Mucosa of rectum (tissue), 2 donors: Measurements from ENCODE around the gene GRID2IP.

Experiments used
- H3K27ac ChIP-seq, 2 donors: one replicate each; pipeline ENCODE4 v1.7.0; 2013; ENCODE audit warnings: inconsistent platforms in 2 of 2, low read depth in 2 of 2, low read length in 2 of 2
- H3K27me3 ChIP-seq, 2 donors: one replicate each; pipeline ENCODE4 v1.7.0; 2013; ENCODE audit warnings: low read length in 2 of 2; ENCODE audit not compliant: control insufficient read depth in 2 of 2, insufficient read depth in 2 of 2
- H3K36me3 ChIP-seq, 2 donors: one replicate each; pipeline ENCODE4 v1.7.0; 2013; ENCODE audit warnings: low read length in 2 of 2; ENCODE audit not compliant: control insufficient read depth in 2 of 2, insufficient read depth in 2 of 2
- H3K4me1 ChIP-seq, 2 donors: one replicate each; pipeline ENCODE4 v1.7.0; 2013; ENCODE audit warnings: low read length in 2 of 2, mild to moderate bottlenecking in 1 of 2; ENCODE audit not compliant: control insufficient read depth in 2 of 2, insufficient read depth in 2 of 2
- H3K4me3 ChIP-seq, 2 donors: one replicate each; pipeline ENCODE4 v1.7.0; 2013; ENCODE audit warnings: low read length in 2 of 2
- H3K9ac ChIP-seq, 2 donors: one replicate each; pipeline ENCODE4 v1.7.0; 2013; ENCODE audit warnings: low read length in 2 of 2, low read depth in 1 of 2, mild to moderate bottlenecking in 1 of 2
- H3K9me3 ChIP-seq, 2 donors: one replicate each; pipeline ENCODE4 v1.7.0; 2013; ENCODE audit warnings: low read length in 2 of 2; ENCODE audit not compliant: control insufficient read depth in 2 of 2
- donor health status: healthy.
- donor health status: Normal muscosa, but diverticular disease.

The GRID2IP gene

DNA sequence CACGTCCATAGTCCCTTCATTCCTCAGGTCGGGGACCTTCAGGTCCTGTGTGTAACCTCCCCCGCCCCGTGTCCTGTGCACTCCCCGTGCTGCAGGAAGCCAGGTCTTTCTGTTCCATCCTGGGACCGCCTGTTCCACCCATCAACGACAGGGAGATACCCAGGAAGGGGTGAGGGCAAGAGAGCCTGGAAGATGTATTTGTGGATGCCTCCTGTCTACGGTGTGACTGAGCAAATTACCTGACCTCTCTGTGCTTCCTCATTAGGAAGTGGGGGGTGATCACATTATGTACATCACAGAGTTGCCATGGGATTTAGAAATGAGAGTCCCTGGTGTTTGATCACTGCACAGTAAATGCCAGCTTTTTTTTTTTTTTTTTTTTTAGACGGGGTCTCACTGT lies 46.3 kb downstream of the GRID2IP start:
- Histone ChIP-seq H3K9me3 (no peaks in the 10 kb centered on the region), H3K36me3 (no peaks in the 10 kb centered on the region), H3K9ac (peak overlapping the region; percentile 83), H3K27ac (peak overlapping the region; percentile 94 to 95), H3K4me1 (peaks cover 5 to 9% of the 10 kb centered on the region in 2 donors), H3K27me3 (no peaks in the 10 kb centered on the region), H3K4me3 (peak overlapping the region; percentile 81)

DNA sequence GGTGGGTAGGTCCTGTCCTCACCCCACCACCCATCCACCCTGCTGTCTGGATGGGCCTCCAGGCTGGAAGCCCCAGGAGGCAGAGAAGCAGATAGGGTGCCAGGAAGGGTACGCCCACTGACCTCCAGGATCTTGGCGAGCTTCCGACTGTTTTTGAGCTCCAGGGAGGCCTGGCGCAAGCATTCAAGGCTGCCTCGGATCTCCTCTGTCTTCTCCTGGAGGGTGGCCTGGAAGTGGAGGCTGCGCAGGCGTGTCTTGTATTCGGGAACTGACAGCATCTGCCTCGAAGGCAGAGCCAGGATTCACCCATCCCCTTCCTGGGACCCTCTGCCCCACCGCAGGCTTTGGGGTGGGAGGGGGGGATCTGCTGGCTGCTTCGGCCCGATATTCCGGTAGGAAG lies 48.4 kb downstream of the GRID2IP start:
- H3K9ac ChIP-seq, result peak overlapping the region in 1 of 2 donors; percentile 48

DNA sequence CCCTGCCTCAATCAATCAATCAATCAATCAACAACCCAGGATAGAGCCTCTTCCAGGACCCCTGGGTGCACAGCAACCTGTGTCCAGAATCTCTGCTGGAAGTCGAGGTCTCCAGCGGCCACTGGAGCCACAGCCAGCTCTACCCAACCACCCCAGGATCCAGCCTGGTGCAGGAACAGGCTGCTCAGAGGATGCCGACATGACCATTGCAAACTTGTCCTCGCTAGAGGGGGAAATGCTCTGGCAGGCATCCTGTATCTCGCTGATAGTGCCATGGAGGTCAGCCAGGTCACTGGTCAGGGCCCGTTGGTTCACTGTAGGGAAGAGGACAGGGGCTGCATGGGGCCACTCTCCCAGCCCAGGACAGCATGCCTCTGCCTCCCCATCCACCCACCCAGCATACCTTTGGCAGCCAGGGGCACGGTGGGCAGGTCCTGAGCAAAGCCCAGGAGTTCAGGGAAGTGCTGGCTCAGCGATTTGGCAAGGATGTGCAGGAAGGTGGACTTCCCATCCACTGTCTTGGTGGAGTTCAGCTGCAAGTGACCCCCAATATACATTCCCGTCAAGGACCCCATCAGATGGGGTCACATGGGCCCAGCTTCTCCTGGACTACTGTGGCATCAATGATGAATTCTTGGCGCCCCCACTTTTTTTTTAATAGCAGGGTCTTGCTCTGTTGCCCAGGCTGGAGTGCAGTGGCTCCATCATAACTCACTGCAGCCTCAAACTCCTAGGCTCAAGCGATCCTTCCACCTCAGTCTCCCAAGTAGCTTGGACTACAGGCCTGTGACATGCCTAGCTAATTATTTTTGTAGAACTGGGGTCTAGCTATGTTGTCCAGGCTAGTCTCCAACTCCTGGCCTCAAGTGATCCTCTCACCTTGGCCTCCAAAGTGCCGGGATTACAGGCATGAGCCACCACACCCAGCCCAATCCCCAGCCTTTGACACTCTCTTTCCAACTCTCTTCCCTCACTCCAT lies 49.4 kb downstream of the GRID2IP start:
- H3K4me1 ChIP-seq, result peaks cover 5 to 9% of the 10 kb centered on the region in 2 donors
- H3K27me3 ChIP-seq, result no peaks in the 10 kb centered on the region
- H3K9ac ChIP-seq, result no peak overlapping the region
- no peak overlapping the region for H3K27ac ChIP-seq
- no peaks in the 10 kb centered on the region for H3K36me3 ChIP-seq
- H3K9me3 ChIP-seq, result no peaks in the 10 kb centered on the region
- no peak overlapping the region for H3K4me3 ChIP-seq

More for the DNA sequence above, 48.4 kb downstream of the GRID2IP start:
- Histone ChIP-seq H3K36me3 (no peaks in the 10 kb centered on the region), H3K9me3 (no peaks in the 10 kb centered on the region), H3K27me3 (no peaks in the 10 kb centered on the region), H3K4me1 (peaks cover 5 to 9% of the 10 kb centered on the region in 2 donors), H3K27ac (peak overlapping the region in 1 of 2 donors; percentile 94), H3K4me3 (peak overlapping the region; percentile 81)

DNA sequence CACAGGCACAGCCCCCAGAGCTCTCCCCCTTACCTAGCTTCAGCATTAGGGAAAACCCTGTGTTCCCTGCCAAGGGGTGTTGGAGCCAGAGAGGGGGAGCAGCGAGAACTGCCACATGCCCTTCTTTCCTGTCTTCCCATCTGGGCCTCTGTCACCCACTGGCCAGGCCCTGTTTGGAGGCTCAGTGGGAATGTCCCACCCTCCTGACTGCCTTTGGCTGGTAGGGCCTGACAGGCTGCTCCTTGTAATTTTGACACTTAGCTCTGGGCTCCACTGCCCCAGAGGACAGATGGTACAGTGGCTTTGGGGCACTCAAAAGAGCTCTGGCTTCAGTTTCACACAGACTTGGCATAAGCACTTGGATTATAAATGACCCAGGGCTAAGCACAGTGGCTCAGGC lies 50.6 kb downstream of the GRID2IP start:
- no peaks in the 10 kb centered on the region for H3K9me3 ChIP-seq
- no peaks in the 10 kb centered on the region for H3K36me3 ChIP-seq
- no peaks in the 10 kb centered on the region for H3K27me3 ChIP-seq
- no peak overlapping the region for H3K4me3 ChIP-seq
- no peak overlapping the region for H3K9ac ChIP-seq
- H3K4me1 ChIP-seq, result peaks cover 5 to 9% of the 10 kb centered on the region in 2 donors
- H3K27ac ChIP-seq, result no peak overlapping the region

DNA sequence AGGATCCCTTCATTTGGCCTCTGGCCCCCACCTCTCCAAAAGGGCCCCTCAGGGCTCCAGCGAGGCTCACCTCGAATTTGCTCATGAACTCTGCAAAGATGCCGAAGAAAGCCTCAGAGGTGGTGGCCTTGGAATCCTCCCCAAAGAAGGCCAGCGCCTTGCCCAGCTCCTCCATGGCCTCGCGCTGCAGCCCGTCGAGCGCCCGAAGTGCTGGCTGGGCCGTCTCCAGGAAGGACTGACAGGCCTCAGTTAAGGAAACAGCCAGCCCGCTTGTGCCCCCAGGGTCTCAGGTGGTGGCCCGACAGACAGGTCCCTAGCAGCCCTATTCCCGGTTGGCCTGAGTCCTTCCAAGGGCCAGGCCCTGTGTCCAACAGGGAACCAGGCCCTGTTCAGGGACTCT lies 53.3 kb downstream of the GRID2IP start:
- H3K9me3 ChIP-seq, result no peaks in the 10 kb centered on the region
- peaks cover 0 to 3% of the 10 kb centered on the region in 2 donors for H3K4me1 ChIP-seq
- H3K4me3 ChIP-seq, result no peak overlapping the region
- no peaks in the 10 kb centered on the region for H3K27me3 ChIP-seq
- no peak overlapping the region for H3K9ac ChIP-seq
- H3K27ac ChIP-seq, result no peak overlapping the region
- H3K36me3 ChIP-seq, result no peaks in the 10 kb centered on the region

DNA sequence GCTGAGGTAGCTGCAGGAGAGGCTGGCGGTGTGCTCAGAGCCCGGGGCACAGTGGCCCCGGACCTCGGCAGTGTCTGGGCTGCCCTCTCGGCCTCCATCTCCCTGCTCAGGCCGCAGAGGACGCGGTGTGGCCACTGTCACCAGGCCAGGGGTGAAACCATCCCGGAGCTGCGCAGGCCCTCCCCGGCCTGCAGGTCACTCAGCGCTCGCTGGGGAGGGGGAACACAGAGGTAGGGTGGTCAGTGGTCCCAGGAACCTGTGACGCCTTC lies 53.7 kb downstream of the GRID2IP start:
- H3K27ac ChIP-seq, result no peak overlapping the region
- H3K4me3 ChIP-seq, result no peak overlapping the region

DNA sequence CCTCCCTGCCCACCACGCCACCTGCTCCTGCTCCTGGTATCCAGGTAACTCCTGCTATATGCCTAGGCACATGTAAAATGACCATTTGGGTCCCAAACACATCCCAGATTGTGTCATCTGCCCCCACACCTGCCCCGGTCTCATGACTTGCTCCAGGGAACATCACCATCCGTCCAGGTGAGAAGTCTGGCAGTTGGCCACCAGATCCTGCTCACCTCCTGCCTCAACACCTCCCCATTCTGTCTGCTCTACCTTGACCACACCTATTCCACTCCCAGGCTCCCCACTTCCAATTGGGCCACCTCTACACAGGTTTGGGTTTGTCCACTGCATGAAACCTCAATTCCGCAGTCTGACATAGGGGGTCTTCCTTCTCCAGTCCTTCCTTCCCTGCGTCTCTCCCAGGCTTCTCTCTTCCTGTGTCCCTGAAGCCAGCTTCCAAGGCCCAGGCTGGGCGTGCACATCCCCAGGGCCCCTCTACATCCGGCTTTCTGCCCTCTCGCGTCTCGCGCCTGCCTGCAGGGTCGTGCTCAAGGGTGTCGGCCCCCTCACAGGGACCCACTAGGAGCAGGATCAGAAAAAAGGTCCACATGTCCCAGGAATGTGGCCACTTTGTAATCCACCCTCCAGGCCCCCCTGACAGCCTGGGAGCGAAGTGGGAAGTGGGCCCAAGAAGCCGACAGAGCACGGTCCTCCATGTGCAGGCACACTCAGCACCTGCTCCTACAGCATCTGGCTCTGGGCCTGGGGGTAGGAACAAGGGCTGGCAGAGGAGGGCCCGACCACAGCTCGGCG lies 54.2 kb downstream of the GRID2IP start:
- Histone ChIP-seq H3K9me3 (no peaks in the 10 kb centered on the region), H3K9ac (no peak overlapping the region), H3K4me1 (no peaks in the 10 kb centered on the region), H3K4me3 (no peak overlapping the region), H3K36me3 (no peaks in the 10 kb centered on the region), H3K27ac (no peak overlapping the region), H3K27me3 (no peaks in the 10 kb centered on the region)

More for the DNA sequence above, 53.7 kb downstream of the GRID2IP start:
- Histone ChIP-seq H3K9ac (no peak overlapping the region), H3K36me3 (no peaks in the 10 kb centered on the region), H3K4me1 (no peaks in the 10 kb centered on the region), H3K9me3 (no peaks in the 10 kb centered on the region), H3K27me3 (no peaks in the 10 kb centered on the region)

DNA sequence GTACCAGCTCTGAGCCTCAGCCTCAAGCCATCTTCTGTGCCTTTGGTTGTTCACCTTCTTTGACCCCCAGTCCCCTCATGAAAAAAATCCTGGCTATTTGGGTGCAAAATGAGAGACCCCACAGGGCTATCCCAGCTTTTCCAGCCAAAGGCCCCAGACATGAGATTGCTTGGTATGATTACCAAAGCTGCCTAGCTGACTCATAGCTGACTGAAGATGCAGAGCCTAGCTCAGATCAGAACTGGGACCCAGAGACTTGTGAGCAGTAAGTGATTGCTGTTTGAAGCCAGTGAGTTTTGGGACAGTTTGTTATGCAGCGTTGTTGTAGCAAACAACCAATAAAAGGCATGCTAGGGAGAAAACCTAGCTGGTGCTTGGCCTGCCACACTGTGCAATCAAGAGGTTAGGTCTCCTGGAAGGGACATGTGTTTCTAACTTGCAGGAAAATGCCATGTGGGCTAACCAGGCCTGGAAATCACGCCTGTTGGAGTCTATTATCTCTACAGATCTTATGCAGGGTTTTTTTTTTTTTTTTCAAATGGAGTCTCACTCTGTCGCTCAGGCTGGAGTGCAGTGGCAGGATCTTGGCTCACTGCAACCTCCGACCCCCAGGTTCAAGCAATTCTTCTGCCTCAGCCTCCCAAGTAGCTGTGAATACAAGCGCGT lies 55.5 kb downstream of the GRID2IP start:
- Histone ChIP-seq H3K36me3 (no peaks in the 10 kb centered on the region), H3K27ac (no peak overlapping the region), H3K4me1 (no peaks in the 10 kb centered on the region), H3K9ac (no peak overlapping the region), H3K27me3 (no peaks in the 10 kb centered on the region), H3K9me3 (no peaks in the 10 kb centered on the region), H3K4me3 (no peak overlapping the region)

DNA sequence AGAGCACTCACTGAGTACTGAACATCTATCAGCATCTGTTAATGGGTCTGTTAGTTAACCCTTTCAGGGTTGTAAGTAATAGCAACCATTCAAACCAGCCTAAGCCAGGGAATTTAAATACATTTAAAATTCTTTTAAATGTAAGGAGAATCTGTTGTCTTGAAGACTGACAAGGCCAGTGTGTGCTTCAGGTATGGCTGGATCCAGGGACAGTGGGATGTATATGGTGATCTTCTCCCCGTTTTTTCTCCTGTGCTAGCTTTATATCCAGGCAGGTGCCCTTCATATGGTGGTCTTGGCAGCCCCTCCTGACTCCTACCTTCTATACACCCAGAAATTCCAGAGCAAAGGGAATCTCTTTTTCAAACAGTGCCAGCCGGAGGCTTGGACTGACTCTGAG lies 56.9 kb downstream of the GRID2IP start:
- no peaks in the 10 kb centered on the region for H3K9me3 ChIP-seq
- H3K4me3 ChIP-seq, result no peak overlapping the region

DNA sequence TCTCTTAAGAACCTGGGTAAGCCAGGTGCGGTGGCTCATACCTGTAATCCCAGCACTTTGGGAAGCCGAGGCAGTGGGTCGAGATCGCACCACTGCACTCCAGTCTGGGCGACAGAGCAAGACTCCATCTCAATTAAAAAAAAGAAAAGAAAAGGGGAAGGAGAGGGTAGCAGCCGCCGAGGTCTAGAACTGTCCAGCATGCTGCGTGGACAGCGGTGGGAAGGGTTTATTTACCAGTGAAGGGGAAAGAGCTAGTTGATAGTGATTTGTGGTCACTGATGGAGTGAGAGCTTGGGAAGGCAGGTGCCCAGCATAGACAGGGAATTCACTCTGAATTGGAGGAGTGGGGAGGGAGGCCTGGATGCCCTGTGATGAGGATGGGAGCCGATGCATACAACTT lies 60.1 kb downstream of the GRID2IP start:
- no peak overlapping the region for H3K9ac ChIP-seq
- no peaks in the 10 kb centered on the region for H3K27me3 ChIP-seq
- no peaks in the 10 kb centered on the region for H3K9me3 ChIP-seq
- no peak overlapping the region for H3K27ac ChIP-seq
- H3K4me1 ChIP-seq, result no peaks in the 10 kb centered on the region
- H3K36me3 ChIP-seq, result no peaks in the 10 kb centered on the region
- H3K4me3 ChIP-seq, result no peak overlapping the region

More for the DNA sequence above, 56.9 kb downstream of the GRID2IP start:
- no peaks in the 10 kb centered on the region for H3K27me3 ChIP-seq
- no peak overlapping the region for H3K27ac ChIP-seq
- no peaks in the 10 kb centered on the region for H3K4me1 ChIP-seq
- H3K36me3 ChIP-seq, result no peaks in the 10 kb centered on the region
- no peak overlapping the region for H3K9ac ChIP-seq
